COR-L47 (cell line): ENCODE data around the gene AKAP6.

Source experiments
- DNase-seq: peaks from one replicate; lab custom pipeline; 2025; lab: John Stamatoyannopoulos, UW

The AKAP6 gene, protein sequence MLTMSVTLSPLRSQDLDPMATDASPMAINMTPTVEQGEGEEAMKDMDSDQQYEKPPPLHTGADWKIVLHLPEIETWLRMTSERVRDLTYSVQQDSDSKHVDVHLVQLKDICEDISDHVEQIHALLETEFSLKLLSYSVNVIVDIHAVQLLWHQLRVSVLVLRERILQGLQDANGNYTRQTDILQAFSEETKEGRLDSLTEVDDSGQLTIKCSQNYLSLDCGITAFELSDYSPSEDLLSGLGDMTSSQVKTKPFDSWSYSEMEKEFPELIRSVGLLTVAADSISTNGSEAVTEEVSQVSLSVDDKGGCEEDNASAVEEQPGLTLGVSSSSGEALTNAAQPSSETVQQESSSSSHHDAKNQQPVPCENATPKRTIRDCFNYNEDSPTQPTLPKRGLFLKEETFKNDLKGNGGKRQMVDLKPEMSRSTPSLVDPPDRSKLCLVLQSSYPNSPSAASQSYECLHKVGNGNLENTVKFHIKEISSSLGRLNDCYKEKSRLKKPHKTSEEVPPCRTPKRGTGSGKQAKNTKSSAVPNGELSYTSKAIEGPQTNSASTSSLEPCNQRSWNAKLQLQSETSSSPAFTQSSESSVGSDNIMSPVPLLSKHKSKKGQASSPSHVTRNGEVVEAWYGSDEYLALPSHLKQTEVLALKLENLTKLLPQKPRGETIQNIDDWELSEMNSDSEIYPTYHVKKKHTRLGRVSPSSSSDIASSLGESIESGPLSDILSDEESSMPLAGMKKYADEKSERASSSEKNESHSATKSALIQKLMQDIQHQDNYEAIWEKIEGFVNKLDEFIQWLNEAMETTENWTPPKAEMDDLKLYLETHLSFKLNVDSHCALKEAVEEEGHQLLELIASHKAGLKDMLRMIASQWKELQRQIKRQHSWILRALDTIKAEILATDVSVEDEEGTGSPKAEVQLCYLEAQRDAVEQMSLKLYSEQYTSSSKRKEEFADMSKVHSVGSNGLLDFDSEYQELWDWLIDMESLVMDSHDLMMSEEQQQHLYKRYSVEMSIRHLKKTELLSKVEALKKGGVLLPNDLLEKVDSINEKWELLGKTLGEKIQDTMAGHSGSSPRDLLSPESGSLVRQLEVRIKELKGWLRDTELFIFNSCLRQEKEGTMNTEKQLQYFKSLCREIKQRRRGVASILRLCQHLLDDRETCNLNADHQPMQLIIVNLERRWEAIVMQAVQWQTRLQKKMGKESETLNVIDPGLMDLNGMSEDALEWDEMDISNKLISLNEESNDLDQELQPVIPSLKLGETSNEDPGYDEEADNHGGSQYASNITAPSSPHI (N-terminal part only)

DNA sequence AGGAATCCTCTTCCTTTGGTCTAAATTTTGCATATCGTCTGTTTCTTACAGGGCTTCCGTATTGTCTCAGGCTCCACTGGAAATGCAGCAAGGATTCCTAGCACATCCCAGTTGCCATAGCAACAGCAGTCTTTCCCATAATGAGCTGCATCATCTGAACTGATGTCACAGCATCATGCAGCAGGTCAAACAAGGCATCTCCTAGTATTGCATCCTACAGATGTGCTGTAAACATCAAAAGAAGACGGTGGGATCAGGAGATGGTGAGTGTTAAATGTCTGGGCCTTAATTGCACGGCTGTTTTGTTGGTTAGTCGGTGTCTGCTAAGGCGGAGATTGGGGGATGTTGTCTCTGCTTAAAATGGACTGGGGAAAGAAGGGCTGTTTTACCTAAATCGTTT, at the start of gene AKAP6:
Gene AKAP6, plus strand, starts transcription at position 153 of the 400 bp plus-strand sequence. CDS start 104,196 bp downstream, outside the sequence.
- DNase-seq: peak; percentile 64

DNA sequence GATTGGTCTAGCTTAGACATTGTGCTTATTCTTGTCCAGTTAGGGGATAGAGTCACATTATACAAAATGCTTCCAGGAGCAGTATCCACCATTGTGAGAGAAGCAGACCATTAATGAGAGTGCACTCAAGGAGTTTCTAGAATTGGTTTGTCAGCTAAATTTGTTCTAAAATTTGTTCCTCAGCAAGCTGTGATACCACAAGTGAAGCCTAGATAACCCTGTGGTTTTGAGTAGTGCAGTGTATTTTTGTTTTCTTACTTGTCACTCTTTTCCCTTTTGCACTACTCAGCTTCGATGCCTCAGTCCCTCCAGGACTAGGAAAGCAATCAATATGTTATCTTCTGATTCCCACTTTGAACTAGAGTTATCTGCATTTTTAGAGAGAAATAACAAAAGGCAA, 42.5 kb upstream of the AKAP6 start:
- no peak for DNase-seq

DNA sequence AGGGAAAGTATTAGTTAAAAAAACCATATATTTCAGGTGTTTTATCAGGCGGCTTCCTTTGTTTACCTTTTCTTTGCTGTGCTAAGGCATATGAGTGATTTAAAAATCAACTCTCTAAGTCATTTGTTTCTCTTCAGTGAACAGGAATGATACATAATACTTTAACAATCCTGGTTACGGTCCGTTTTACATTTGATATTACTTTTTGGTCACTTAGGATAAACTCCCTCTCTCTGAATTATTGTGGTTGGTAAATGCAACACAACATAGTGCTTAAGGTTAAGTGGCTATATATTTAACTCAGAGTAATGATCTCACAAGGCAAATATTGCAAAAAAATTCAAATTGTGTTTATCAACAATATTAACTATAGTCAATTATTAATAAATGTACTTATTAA, 32.7 kb upstream of the AKAP6 start:
- DNase-seq: no peak

DNA sequence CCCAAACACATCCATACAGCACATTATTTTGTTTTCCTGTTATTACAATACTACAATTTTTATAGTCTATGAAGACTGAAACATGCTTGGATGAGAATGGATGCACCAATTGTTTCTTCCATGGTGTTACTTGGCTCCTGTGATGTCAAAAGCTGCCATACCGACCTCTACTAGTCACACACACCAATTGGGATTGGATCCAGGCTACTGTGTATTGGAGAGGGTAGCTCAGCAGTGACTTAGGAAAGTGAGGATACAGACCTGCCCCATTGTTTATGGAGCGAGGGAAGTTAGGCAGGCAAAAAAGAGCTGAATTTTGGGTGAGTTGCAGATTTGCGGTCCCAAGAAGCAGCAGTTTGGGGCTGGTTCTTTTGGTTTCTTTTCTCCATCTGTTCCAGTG, 30.8 kb upstream of the AKAP6 start:
- DNase-seq: no peak

DNA sequence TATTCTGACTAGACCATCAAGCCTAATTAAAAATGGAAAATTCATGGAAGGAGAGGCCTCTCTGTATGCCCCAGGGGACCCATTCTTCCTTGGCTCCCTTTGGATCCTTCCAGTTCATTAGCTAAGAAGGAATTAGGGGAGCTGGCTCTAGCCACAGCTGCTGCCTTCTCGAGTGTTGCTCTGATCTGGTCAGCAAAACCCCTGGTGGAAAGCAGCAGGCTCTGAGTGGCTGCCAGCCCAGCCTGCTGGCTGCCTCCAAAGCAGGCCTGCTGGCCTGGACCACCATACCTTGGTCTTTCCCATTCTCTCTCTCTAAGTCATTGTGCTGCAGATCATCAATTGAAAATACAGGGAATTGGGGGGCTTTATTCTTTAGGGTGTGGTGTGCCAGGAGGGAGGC, 29.0 kb upstream of the AKAP6 start:
- DNase-seq: no peak

DNA sequence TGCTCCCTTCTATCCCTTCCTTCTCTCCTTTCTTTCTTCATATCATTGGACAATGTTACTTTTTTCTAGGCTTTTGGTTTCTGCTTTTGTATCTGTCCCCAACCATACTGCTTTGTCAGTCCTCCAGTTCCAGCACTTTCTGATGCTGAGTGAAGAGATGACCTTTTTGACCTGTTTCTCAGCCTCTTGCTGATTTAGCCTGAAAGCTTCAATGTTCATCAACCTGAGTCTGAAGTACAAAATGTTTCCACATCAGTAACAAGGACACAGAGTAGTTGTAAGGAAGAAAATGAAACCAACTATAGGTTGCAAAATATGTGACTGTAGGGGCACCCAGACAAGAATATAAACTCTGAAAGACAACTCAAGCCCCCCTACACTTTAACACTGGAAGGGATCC, 25.2 kb upstream of the AKAP6 start:
- DNase-seq: no peak

DNA sequence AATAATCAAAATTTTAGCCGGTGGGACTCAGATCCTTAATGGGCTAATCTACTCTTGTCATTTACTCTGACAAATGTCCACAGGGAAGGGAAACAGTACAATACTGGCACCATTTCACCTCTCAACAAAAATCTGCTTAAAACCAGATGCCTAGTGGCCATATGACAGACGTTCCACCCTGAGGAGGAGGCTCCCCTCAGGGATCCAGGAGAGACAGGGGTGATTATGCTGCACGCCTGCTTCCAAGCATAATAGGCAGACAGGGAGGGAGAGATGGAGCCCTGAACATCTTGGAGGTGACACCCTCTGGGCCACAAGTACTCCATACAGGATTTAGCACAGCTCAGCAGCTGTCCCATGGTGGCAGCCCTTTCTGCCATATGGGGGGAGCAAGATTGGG, 24.8 kb upstream of the AKAP6 start:
- no peak for DNase-seq

DNA sequence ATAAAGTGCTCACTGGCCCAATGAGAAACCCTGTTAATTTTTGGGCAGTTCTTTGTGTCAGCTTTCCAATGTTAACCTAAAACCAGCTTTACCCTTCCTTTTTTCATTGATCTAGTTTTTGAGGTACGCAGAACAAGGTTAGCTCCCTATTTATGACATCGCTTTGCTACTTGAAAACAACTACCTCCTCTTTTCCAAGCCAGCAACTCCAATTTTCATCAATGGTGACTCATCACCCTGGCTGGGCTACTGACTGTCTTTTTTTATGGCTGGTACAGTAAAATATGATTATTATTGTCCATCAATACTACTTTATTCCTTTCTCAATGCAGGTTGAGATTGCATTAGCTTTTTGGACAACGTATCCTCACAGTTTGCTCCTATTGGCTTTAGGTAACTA, 22.5 kb upstream of the AKAP6 start:
- DNase-seq: no peak

DNA sequence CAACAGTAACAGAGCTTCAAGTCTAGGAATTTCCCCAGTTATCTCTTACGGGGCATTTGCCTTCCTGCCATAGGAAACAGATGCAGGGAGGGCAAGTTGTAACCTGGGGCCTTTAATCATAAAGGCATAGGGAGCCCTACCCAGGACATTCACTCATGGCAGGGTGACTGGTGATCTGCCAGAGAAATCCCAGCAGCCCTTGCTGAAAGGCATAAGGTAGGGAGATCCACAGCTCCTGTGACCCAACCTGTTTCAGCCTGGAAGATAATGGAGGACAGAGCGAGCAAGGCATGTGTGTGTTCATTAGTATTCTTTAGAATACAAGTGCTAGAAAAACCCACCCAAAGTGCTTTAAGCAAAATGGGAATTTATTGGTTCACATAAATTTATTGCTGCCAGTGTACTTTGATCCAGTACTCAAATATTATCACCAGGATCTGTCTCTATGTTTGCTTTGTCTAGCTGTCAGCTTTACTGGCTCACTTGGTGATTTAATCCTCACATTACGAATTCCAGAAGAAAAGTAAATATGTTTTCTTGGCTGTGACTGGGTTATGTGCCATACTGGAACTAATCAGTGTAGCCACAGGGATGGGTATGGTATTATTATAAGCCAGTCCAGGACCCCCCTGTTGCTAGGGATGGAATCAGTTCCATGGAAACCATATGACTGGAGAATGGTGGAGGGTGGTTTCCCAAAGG, 21.1 kb upstream of the AKAP6 start:
- peak; percentile 37 for DNase-seq

DNA sequence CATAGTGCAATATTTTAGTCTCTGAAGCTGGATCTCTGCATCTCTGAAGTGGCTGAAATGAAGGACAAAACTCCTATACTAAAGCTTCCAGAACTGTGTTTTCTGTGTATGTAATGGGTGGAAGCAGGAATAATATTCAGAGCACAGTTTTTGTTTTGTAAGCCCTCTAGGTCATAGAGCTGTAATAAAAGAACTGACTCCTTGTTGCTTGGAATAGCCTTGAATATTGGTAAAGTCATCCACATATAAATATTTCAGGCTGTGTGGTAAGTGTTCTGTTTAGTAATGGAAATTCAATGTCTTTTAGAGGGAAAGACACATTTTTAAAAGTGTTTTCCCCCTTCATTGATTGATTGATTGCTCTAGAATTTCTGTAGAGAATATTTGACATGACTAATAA, 18.2 kb upstream of the AKAP6 start:
- no peak for DNase-seq

DNA sequence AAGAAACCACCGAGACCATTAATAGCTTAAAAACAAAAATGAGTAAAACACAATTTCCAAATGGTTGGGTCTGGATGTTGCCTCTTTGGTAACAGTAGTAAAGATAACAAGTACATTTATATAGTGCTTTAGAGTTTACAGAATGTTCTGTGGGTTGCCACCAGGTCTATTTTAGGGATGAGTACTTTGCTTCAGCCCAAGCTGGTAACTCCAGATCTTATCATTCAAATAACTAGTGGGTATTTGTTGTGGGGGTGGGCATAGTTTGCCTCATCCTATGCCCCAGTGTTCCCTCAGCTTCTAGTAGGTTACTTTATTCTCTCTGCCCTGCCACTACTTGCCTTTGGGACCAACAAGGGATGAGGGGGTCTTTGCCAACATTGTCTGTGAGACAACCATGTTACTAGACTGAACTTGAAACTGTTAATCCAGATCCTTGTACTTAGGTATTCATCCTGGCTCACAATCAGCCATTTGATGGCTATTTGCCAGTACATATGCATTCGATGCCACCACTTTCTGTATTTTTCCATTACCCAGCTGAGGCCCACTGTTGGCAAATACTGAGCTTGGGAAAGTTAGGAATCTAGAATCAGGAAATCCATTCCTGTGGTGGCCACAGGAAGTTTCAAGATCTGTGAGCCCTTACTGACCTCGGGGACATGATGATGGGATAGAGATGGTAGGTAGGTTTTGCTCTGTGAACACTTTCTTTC, 17.6 kb upstream of the AKAP6 start:
- DNase-seq: no peak

DNA sequence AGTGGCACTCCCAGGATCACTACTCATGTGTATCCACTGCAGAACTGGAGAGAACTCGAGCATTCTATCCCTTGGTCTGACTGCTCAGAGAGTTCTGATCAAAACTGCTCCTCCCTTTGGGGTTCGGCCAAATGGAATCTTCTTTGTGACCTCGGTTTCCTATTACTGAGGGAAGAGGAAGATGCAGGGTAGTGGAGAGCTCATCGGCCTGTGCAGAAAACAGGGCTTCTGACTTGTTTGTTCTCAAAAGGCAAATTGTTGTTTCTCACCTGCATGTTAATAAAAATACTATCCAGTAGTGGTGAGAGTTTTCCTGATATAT, 17.1 kb upstream of the AKAP6 start:
- no peak for DNase-seq

DNA sequence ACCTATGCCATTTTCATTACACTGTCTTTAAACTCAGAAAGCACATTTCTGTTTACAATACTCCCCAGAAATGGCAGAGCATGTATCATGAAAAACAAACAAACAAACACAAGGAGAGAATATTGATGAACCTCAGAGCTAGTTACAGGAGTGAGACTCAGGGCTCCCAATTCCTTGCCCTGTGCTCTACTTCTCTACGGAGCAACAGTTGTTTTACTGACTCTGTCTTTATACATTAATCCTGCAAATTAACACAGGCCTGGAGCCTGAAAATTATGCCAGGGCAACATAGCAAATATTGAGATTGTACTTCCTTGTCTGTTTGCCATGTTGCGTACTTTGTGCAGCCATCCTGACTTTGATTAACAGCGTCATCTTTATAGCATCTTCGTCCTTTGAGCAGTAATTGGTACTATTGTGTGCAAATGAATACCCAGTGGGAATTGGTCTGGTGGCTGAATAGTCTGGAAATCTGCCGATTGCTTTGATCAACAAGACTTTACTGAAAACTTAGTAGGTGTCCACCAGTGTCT, 15.2 kb upstream of the AKAP6 start:
- peak; percentile 56 for DNase-seq

DNA sequence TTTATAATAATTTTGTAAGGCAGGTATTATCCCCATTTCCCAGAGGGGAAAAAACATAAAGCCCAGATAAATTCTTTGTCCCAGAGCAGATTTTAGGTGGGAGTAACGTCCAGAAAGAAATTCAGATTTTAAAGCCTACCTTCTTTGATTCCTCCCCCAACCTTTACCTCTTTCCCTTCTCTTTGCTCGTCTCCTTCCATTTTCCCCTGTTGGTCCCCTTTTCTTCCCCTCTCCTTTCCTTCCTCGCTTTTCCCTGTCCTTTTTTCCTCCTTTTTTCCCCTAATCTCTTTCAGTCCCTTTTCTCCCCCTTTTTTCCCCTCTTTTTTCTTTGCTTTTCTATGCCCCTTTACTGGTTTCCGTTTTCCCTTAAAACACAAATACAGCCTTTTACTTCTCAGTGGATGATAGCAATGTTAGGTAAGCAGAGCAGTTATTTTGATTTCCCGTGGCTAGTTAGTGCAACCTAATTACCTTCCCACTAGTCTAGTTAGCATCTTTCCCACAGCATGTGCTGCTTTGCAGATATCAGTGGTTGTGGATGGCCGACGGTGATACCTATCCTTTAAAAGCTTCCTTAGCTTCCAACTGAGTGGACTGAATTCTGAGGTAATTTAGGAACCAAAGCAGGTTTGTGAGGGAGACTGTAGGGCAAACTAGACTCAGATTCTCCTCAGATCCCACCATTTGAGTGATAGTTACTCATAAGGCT, 10.9 kb upstream of the AKAP6 start:
- no peak for DNase-seq

DNA sequence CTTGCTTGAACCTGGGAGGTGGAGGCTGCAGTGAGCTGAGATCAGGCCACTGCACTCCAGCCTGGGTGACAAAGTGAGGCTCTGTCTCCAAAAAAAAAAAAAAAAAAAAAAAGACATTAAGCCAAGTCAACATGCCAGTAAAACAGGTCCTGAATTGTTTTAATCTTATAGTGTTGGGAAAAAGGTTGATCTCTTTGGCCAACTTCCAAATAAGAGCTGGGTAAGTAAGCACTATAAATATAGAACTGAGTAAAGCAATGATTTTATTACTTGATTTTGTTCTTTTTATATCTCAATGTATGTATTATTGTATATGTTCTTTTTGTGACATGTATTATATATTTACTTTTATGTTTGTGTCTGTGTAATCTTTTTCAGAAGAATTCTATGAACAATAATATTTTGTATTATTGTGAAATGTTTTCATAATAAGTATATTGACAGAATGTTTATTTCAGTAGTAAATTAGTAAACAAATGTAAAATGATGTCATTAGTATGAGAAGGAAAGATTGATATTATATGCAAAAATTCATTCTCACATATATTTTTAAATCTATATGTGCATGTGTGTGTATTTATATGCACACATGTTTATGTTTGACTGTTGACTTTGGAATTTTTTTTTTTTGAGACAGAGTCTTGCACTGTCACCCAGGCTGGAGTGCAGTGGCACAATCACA, 9.6 kb upstream of the AKAP6 start:
- DNase-seq: no peak

DNA sequence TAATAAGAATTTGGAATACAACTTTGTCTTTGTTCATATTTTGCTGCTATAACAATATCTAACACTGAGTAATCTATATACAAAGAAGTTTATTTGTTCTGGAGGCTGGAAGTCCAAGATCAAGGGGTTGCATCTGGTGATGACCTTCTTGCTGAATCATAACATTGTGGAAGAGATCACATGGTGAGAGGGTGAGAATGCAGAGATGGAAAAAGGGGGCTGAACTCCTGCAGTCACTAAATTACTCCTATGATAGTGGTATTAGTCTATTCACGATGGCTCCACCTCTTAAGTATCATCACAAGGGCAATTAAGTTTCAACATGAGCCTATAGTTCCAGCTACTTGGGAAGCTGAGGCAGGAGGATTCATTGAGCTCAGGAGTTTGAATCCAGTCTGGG, 4.5 kb upstream of the AKAP6 start:
- no peak for DNase-seq

DNA sequence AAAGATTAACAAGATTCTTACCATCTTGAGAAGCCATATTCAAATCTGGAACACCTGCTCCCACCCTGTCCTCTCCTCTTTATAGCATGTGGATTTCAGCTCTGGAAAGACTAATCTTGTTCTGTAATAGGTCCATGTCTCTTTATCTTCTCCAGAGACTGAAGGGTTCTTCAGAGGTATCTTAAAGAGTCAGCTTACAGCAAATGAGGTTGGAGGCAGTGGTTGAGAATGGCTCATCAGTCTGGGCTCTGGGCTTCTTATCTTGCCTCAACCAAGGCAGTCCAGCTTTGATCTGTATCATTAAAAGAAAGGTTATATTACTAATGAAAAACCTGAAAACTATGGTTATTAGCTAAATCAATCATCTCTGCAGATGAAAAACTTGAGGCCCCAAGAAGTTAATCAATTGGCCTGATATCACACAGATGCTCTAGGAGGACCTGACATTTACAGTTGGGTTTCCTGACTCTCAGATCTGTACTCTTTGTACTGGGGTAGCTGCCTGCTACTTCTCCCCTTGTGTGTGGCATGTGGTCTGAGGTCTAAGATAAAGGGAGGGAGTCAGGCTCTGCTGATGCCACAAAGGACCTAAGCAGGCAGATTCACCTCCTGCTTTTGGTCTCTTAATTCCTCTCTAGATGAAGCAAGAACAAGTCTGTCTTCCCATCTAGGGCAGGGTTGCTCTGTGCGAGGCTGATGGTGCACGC, 1.7 kb upstream of the AKAP6 start:
- no peak for DNase-seq

DNA sequence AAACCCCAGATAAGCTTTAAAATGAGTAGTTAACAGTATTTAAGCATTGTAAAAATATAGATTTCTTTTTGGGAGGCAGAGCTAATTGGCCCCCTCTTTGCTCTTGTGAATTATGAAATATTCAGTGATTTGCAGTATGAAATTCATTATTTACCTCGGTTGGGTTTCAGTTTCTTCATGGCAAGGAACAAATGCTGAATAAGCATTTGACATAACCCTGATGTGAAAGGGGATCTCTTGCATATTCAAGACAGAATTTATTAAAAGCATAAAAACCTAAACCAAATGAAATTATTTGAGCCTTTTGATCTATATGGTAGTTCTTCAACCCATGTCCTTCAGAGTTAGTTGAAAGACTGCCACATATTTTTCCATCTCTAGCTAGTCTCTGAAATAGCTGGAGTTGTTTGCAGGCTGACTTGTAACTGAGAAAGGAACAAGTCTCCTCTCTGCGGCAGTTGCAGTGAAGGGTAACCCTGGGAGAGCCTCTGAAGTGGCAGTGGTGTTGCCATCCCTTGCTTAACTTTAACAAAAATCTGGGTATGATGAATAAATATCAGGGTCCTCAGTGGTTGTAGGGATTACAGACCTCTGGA, 690 bp downstream of the AKAP6 start:
- DNase-seq: no peak
